ENCODE results near the gene ALKBH4. TPM values are rescaled to one million over a fixed set of nuclear protein-coding genes. Genes with fewer than 3 reads are reported as not detected.
"Not testable (repeated sequence)": the region's sequence is repeated elsewhere in the genome, so short reads cannot be mapped to it uniquely, and the experiment has no call there.

The ALKBH4 gene
- total RNA-seq, 1 donor from 2014 or later, result 11.2 TPM

- Mint-ChIP-seq H3K27me3 (ENCODE audit: insufficient read depth) (no peaks in the 10 kb centered on the region), H3K27ac (no peak overlapping the region), H3K4me1 (ENCODE audit: low read depth) (peaks cover under 1% of the 10 kb centered on the region), H3K9me3 (no peaks in the 10 kb centered on the region), H3K4me3 (no peak overlapping the region), H3K36me3 (ENCODE audit: low read depth) (no peaks in the 10 kb centered on the region)
- intact Hi-C loops (cut with micrococcal nuclease), result no loop called here
- DNase-seq (ENCODE audit: low spot score), result no peak
Measured at GRCh38 chr7:102457352-102457924, 7.2 kb downstream of the ALKBH4 start.

GRCh38 chr7:102456327-102456726 lies 8.3 kb downstream of the ALKBH4 start:
- no peak overlapping the region for H3K4me3 Mint-ChIP-seq
- DNase-seq (ENCODE audit: low spot score), result no peak
- intact Hi-C loops (cut with micrococcal nuclease), result no loop called here
- no peaks in the 10 kb centered on the region for H3K4me1 Mint-ChIP-seq (ENCODE audit: low read depth)
- no peaks in the 10 kb centered on the region for H3K36me3 Mint-ChIP-seq (ENCODE audit: low read depth)
- no peak overlapping the region for H3K27ac Mint-ChIP-seq
- H3K9me3 Mint-ChIP-seq, result no peaks in the 10 kb centered on the region
- H3K27me3 Mint-ChIP-seq (ENCODE audit: insufficient read depth), result no peaks in the 10 kb centered on the region

- H3K9me3 Mint-ChIP-seq, result no peaks in the 10 kb centered on the region
- H3K4me3 Mint-ChIP-seq, result no peak overlapping the region
- intact Hi-C loops (cut with micrococcal nuclease), result no loop called here
- DNase-seq (ENCODE audit: low spot score), result no peak
- H3K27ac Mint-ChIP-seq, result no peak overlapping the region
- no peaks in the 10 kb centered on the region for H3K4me1 Mint-ChIP-seq (ENCODE audit: low read depth)
- H3K36me3 Mint-ChIP-seq (ENCODE audit: low read depth), result no peaks in the 10 kb centered on the region
- H3K27me3 Mint-ChIP-seq (ENCODE audit: insufficient read depth), result no peaks in the 10 kb centered on the region
Measured at GRCh38 chr7:102455596-102455995, 9.1 kb downstream of the ALKBH4 start.

- intact Hi-C loops (cut with micrococcal nuclease); DNase-seq (ENCODE audit: low spot score); H3K4me3 Mint-ChIP-seq; H3K4me1 Mint-ChIP-seq (ENCODE audit: low read depth); H3K27me3 Mint-ChIP-seq (ENCODE audit: insufficient read depth); H3K36me3 Mint-ChIP-seq (ENCODE audit: low read depth); H3K9me3 Mint-ChIP-seq; H3K27ac Mint-ChIP-seq: not testable (repeated sequence)
Measured at GRCh38 chr7:102454932-102455331, 9.7 kb downstream of the ALKBH4 start.

- Mint-ChIP-seq H3K27me3 (ENCODE audit: insufficient read depth) (no peaks in the 10 kb centered on the region), H3K36me3 (ENCODE audit: low read depth) (peaks cover 4% of the 10 kb centered on the region), H3K27ac (no peak overlapping the region), H3K4me1 (ENCODE audit: low read depth) (no peaks in the 10 kb centered on the region), H3K4me3 (no peak overlapping the region), H3K9me3 (no peaks in the 10 kb centered on the region)
- DNase-seq (ENCODE audit: low spot score), result no peak
- intact Hi-C loops (cut with micrococcal nuclease), result no loop called here
Measured at GRCh38 chr7:102454468-102454867, 10.2 kb downstream of the ALKBH4 start.

GRCh38 chr7:102453319-102453718 lies 11.3 kb downstream of the ALKBH4 start:
- no peaks in the 10 kb centered on the region for H3K27me3 Mint-ChIP-seq (ENCODE audit: insufficient read depth)
- H3K36me3 Mint-ChIP-seq (ENCODE audit: low read depth), result peaks cover 8% of the 10 kb centered on the region
- no peaks in the 10 kb centered on the region for H3K9me3 Mint-ChIP-seq
- no peak overlapping the region for H3K4me3 Mint-ChIP-seq
- no peaks in the 10 kb centered on the region for H3K4me1 Mint-ChIP-seq (ENCODE audit: low read depth)
- intact Hi-C loops (cut with micrococcal nuclease), result no loop called here
- H3K27ac Mint-ChIP-seq, result no peak overlapping the region
- no peak for DNase-seq (ENCODE audit: low spot score)

GRCh38 chr7:102452451-102452850 lies 12.2 kb downstream of the ALKBH4 start:
- H3K4me3 Mint-ChIP-seq, result no peak overlapping the region
- no peaks in the 10 kb centered on the region for H3K4me1 Mint-ChIP-seq (ENCODE audit: low read depth)
- intact Hi-C loops (cut with micrococcal nuclease), result no loop called here
- H3K9me3 Mint-ChIP-seq, result no peaks in the 10 kb centered on the region
- no peak overlapping the region for H3K27ac Mint-ChIP-seq
- no peak for DNase-seq (ENCODE audit: low spot score)
- H3K36me3 Mint-ChIP-seq (ENCODE audit: low read depth), result peaks cover 8% of the 10 kb centered on the region
- H3K27me3 Mint-ChIP-seq (ENCODE audit: insufficient read depth), result no peaks in the 10 kb centered on the region

GRCh38 chr7:102451371-102452054 lies 13.2 kb downstream of the ALKBH4 start:
- Mint-ChIP-seq H3K9me3 (no peaks in the 10 kb centered on the region), H3K36me3 (ENCODE audit: low read depth) (peaks cover 8% of the 10 kb centered on the region), H3K27me3 (ENCODE audit: insufficient read depth) (no peaks in the 10 kb centered on the region), H3K27ac (no peak overlapping the region), H3K4me1 (ENCODE audit: low read depth) (no peaks in the 10 kb centered on the region), H3K4me3 (no peak overlapping the region)
- no peak for DNase-seq (ENCODE audit: low spot score)
- intact Hi-C loops (cut with micrococcal nuclease), result no loop called here

GRCh38 chr7:102450242-102450641 lies 14.4 kb downstream of the ALKBH4 start:
- Mint-ChIP-seq H3K4me1 (ENCODE audit: low read depth) (no peaks in the 10 kb centered on the region), H3K4me3 (no peak overlapping the region), H3K36me3 (ENCODE audit: low read depth) (peaks cover 11% of the 10 kb centered on the region), H3K27ac (no peak overlapping the region), H3K9me3 (no peaks in the 10 kb centered on the region), H3K27me3 (ENCODE audit: insufficient read depth) (no peaks in the 10 kb centered on the region)
- intact Hi-C loops (cut with micrococcal nuclease), result loop anchor here (1.0 kb wide), 2 partner anchors 38 to 46 kb away; no protein-coding TSS in a partner anchor
- DNase-seq (ENCODE audit: low spot score), result no peak

GRCh38 chr7:102449136-102449535 lies 15.5 kb downstream of the ALKBH4 start:
- H3K9me3 Mint-ChIP-seq, result no peaks in the 10 kb centered on the region
- no peak overlapping the region for H3K4me3 Mint-ChIP-seq
- no peaks in the 10 kb centered on the region for H3K4me1 Mint-ChIP-seq (ENCODE audit: low read depth)
- DNase-seq (ENCODE audit: low spot score), result no peak
- H3K27ac Mint-ChIP-seq, result no peak overlapping the region
- peaks cover 14% of the 10 kb centered on the region for H3K36me3 Mint-ChIP-seq (ENCODE audit: low read depth)
- H3K27me3 Mint-ChIP-seq (ENCODE audit: insufficient read depth), result no peaks in the 10 kb centered on the region
- intact Hi-C loops (cut with micrococcal nuclease), result no loop called here

- no peak for DNase-seq (ENCODE audit: low spot score)
- Mint-ChIP-seq H3K36me3 (ENCODE audit: low read depth) (peaks cover 14% of the 10 kb centered on the region), H3K4me1 (ENCODE audit: low read depth) (no peaks in the 10 kb centered on the region), H3K4me3 (no peak overlapping the region), H3K27ac (no peak overlapping the region), H3K27me3 (ENCODE audit: insufficient read depth) (no peaks in the 10 kb centered on the region), H3K9me3 (no peaks in the 10 kb centered on the region)
- intact Hi-C loops (cut with micrococcal nuclease), result no loop called here
Measured at GRCh38 chr7:102447311-102447710, 17.4 kb downstream of the ALKBH4 start.

GRCh38 chr7:102446387-102447156 lies 18.1 kb downstream of the ALKBH4 start:
- DNase-seq (ENCODE audit: low spot score), result no peak
- Mint-ChIP-seq H3K27ac (no peak overlapping the region), H3K4me3 (no peak overlapping the region), H3K36me3 (ENCODE audit: low read depth) (peaks cover 21% of the 10 kb centered on the region), H3K27me3 (ENCODE audit: insufficient read depth) (no peaks in the 10 kb centered on the region), H3K9me3 (no peaks in the 10 kb centered on the region), H3K4me1 (ENCODE audit: low read depth) (no peaks in the 10 kb centered on the region)
- intact Hi-C loops (cut with micrococcal nuclease), result no loop called here

GRCh38 chr7:102445674-102446071 lies 19.0 kb downstream of the ALKBH4 start:
- intact Hi-C loops (cut with micrococcal nuclease), result no loop called here
- H3K4me1 Mint-ChIP-seq (ENCODE audit: low read depth), result no peaks in the 10 kb centered on the region
- DNase-seq (ENCODE audit: low spot score), result no peak
- no peak overlapping the region for H3K27ac Mint-ChIP-seq
- peaks cover 21% of the 10 kb centered on the region for H3K36me3 Mint-ChIP-seq (ENCODE audit: low read depth)
- no peak overlapping the region for H3K4me3 Mint-ChIP-seq
- no peaks in the 10 kb centered on the region for H3K27me3 Mint-ChIP-seq (ENCODE audit: insufficient read depth)
- no peaks in the 10 kb centered on the region for H3K9me3 Mint-ChIP-seq

Measured in activated T-helper 1 cell treated with anti-CD3 and anti-CD28 coated beads, Interleukin-12 subunit alpha, Interleukin-12 subunit beta, Interleukin-2, Interleukin-4 antibody, amounts not matched to agents 30 ng/mL and 10 ng/mL and 1 ng/mL, durations not matched to agents 14 hours and 24 hours and 36 hours (primary cell).